GM23338 (cell line): ENCODE measurements around the gene GRAMD1B. TPM values are rescaled to one million over a fixed set of nuclear protein-coding genes. Genes with fewer than 3 reads are reported as not detected.

ENCODE experiments used
- ATAC-seq: fragments of 200-7000 bp; cut with Tn5 transposase; 3 replicates; pipeline ENCODE4 v1.9.1; 2020
- DNase-seq: peaks from one replicate; pipeline ENCODE4 v3.0.0-alpha.2; 2015; ENCODE audit warnings: low spot score
- H2AFZ ChIP-seq: fragments of 200-600 bp; sonication (generic); 2 replicates; pipeline ENCODE4 v1.8.0; 2016; ENCODE audit warnings: antibody characterized with exemption, mild to moderate bottlenecking, moderate library complexity
- H3F3A ChIP-seq: fragments of 200-600 bp; sonication (generic); replicated peaks from 2 replicates; pipeline ENCODE4 v1.8.0; 2017; ENCODE audit warnings: antibody characterized with exemption, mixed run types, low read depth
- H3K27ac ChIP-seq: fragments of 200-600 bp; sonication (generic); 2 replicates; pipeline ENCODE4 v1.6.1; 2016; ENCODE audit warnings: low read depth
- H3K27me3 ChIP-seq: fragments of 200-600 bp; sonication (generic); 2 replicates; pipeline ENCODE4 v1.8.0; 2016; ENCODE audit warnings: mild to moderate bottlenecking, mixed run types, moderate library complexity; ENCODE audit not compliant: insufficient read depth
- H3K36me3 ChIP-seq: fragments of 200-600 bp; sonication (generic); 2 replicates; pipeline ENCODE4 v1.8.0; 2016; ENCODE audit warnings: mild to moderate bottlenecking; ENCODE audit not compliant: insufficient read depth
- H3K4me1 ChIP-seq: fragments of 200-600 bp; sonication (generic); 2 replicates; pipeline ENCODE4 v1.8.0; 2016; ENCODE audit warnings: mild to moderate bottlenecking, moderate library complexity; ENCODE audit not compliant: insufficient read depth
- H3K4me2 ChIP-seq: fragments of 200-600 bp; sonication (generic); 2 replicates; pipeline ENCODE4 v1.7.1; 2017; ENCODE audit warnings: mixed run types
- H3K4me3 ChIP-seq: fragments of 200-600 bp; sonication (generic); 2 replicates; pipeline ENCODE4 v1.6.1; 2016; ENCODE audit warnings: mixed run types
- H3K79me2 ChIP-seq: fragments of 200-600 bp; sonication (generic); replicated peaks from 2 replicates; pipeline ENCODE4 v1.8.0; 2017; ENCODE audit warnings: mild to moderate bottlenecking; ENCODE audit not compliant: insufficient read depth
- H3K9me2 ChIP-seq: fragments of 200-600 bp; sonication (generic); 2 replicates; pipeline ENCODE4 v1.8.0; 2017; ENCODE audit not compliant: insufficient read depth
- H4K20me1 ChIP-seq: fragments of 200-600 bp; sonication (generic); replicated peaks from 2 replicates; pipeline ENCODE4 v1.8.0; 2017; ENCODE audit warnings: mild to moderate bottlenecking; ENCODE audit not compliant: insufficient read depth
- H3K27ac Mint-ChIP-seq: 2 replicates; pipeline ENCODE4 v1.8.0; 2020; ENCODE audit warnings: inconsistent platforms, mild to moderate bottlenecking, moderate library complexity, mixed read lengths
- H3K27me3 Mint-ChIP-seq: 3 replicates; pipeline ENCODE4 v1.8.0; 2022; ENCODE audit warnings: low read depth, mild to moderate bottlenecking, moderate library complexity, mixed read lengths, inconsistent platforms; ENCODE audit not compliant: insufficient read depth, poor library complexity
- H3K36me3 Mint-ChIP-seq: 3 replicates; pipeline ENCODE4 v1.8.0; 2021; ENCODE audit warnings: low read depth, mild to moderate bottlenecking, inconsistent platforms, moderate library complexity, mixed read lengths
- H3K4me1 Mint-ChIP-seq: 3 replicates; pipeline ENCODE4 v1.8.0; 2020; ENCODE audit warnings: mild to moderate bottlenecking, inconsistent platforms, mixed read lengths
- H3K4me3 Mint-ChIP-seq: 3 replicates; pipeline ENCODE4 v1.8.0; 2021; ENCODE audit warnings: moderate library complexity, mild to moderate bottlenecking, inconsistent platforms, mixed read lengths
- H3K9me3 Mint-ChIP-seq: 3 replicates; pipeline ENCODE4 v1.8.0; 2020; ENCODE audit warnings: moderate library complexity, mild to moderate bottlenecking, inconsistent platforms, mixed read lengths
- ETS1 ChIP-seq: IDR thresholded peaks from 2 replicates; pipeline ENCODE4 v1.6.1; 2016; ENCODE audit warnings: antibody characterized with exemption
- EZH2 ChIP-seq: fragments of 200-600 bp; sonication (generic); IDR thresholded peaks from one replicate; pipeline ENCODE4 v1.8.0; 2017; ENCODE audit warnings: antibody characterized with exemption, mild to moderate bottlenecking, low read depth; ENCODE audit not compliant: unreplicated experiment
- EZH2phosphoT487 ChIP-seq: fragments of 200-600 bp; sonication (generic); IDR thresholded peaks from one replicate; pipeline ENCODE4 v1.8.1; 2018; ENCODE audit warnings: antibody characterized with exemption; ENCODE audit not compliant: unreplicated experiment
- POLR2AphosphoS5 ChIP-seq: IDR thresholded peaks from 2 replicates; pipeline ENCODE4 v1.6.1; 2016; ENCODE audit warnings: antibody characterized with exemption, low read depth
- REST ChIP-seq: IDR thresholded peaks from one replicate; pipeline ENCODE4 v1.6.1; 2018; ENCODE audit warnings: antibody characterized with exemption; ENCODE audit not compliant: unreplicated experiment
- STAT1 ChIP-seq: IDR thresholded peaks from one replicate; pipeline ENCODE4 v1.6.1; 2016; ENCODE audit warnings: antibody characterized with exemption; ENCODE audit not compliant: unreplicated experiment
- ZNF331 ChIP-seq: fragments of 250-450 bp; sonication (Bioruptor Pico); IDR thresholded peaks from 2 replicates; pipeline ENCODE4 v1.5.0; 2020; ENCODE audit warnings: low read depth, mild to moderate bottlenecking, moderate library complexity
- ZNF462 ChIP-seq: fragments of 250-450 bp; sonication (Bioruptor Pico); IDR thresholded peaks from 2 replicates; pipeline ENCODE4 v1.5.0; 2020; ENCODE audit warnings: mild to moderate bottlenecking, moderate library complexity
- polyA plus RNA-seq: library from polyadenylated mRNA; unstranded; fragments of >200 nt; fragmentation: Nextera tagmentation; extraction: Ambion mirVana; gene quantifications from 2 replicates; pipeline ENCODE4 v1.2.1, GENCODE V29; 2016
- total RNA-seq: library from RNA; depleted of rRNA; stranded (reverse); fragments of >200 nt; shearing (Covaris generic); gene quantifications from 2 replicates; pipeline ENCODE4 v1.2.3, GENCODE V29; 2014

Gene GRAMD1B
- total and polyA plus RNA-seq, 2 experiments from 2014 or later = 3.7 to 24.3 TPM

GRCh38 chr11:123407996-123408597 lies 22.0 kb upstream of the GRAMD1B start (continued):
- no peak for TF ChIP-seq ZNF462 (CRISPR knock-in tag)
- TF ChIP-seq POLR2AphosphoS5 = no peak
- TF ChIP-seq ETS1 = no peak
- no peak for TF ChIP-seq ZNF331 (CRISPR knock-in tag)

- Mint-ChIP-seq H3K4me1 (peaks cover 32% of the 10 kb centered on the region), H3K27me3 (peaks cover 13% of the 10 kb centered on the region), H3K36me3 (no peaks in the 10 kb centered on the region), H3K4me3 (no peak overlapping the region), H3K9me3 (no peaks in the 10 kb centered on the region), H3K27ac (no peak overlapping the region)
- no peak overlapping the region for H3K4me3 ChIP-seq
- H2AFZ ChIP-seq = peak overlapping the region; percentile 47; the same call in 1 of the 2 replicates
- ATAC-seq = no peak
- no peaks in the 10 kb centered on the region for H3F3A ChIP-seq
- H3K27ac ChIP-seq = no peak overlapping the region
- no peaks in the 10 kb centered on the region for H3K9me2 ChIP-seq
- peaks cover 5% of the 10 kb centered on the region; the same call in 1 of the 2 replicates for H3K4me1 ChIP-seq
- DNase-seq = no peak
- no peak overlapping the region for H3K4me2 ChIP-seq
- H4K20me1 ChIP-seq = no peaks in the 10 kb centered on the region
- H3K27me3 ChIP-seq = no peaks in the 10 kb centered on the region
- H3K79me2 ChIP-seq = no peaks in the 10 kb centered on the region
- H3K36me3 ChIP-seq = no peaks in the 10 kb centered on the region
- no peak for TF ChIP-seq EZH2
- TF ChIP-seq ETS1 = no peak
- TF ChIP-seq STAT1 = no peak
- no peak for TF ChIP-seq EZH2phosphoT487
- TF ChIP-seq REST = no peak
Observed at GRCh38 chr11:123408619-123409455, 21.2 kb upstream of the GRAMD1B start.
